H9 (cell line): Measurements from ENCODE around the gene ANKS1B. TPM values are rescaled to one million over a fixed set of nuclear protein-coding genes. Genes with fewer than 3 reads are reported as not detected.
A peak's percentile ranks its signal among the peaks of the same experiment; 100 is the strongest.

Experiments used
- DNase-seq: peaks from one replicate; pipeline ENCODE4 v3.0.0-alpha.2; 2017
- H2AFZ ChIP-seq: one replicate; pipeline ENCODE4 v1.6.1; 2013; ENCODE audit warnings: mild to moderate bottlenecking, low read length, control low read depth, moderate library complexity
- H2AK5ac ChIP-seq: 2 replicates; pipeline ENCODE4 v1.6.1; 2013; ENCODE audit warnings: low read length, control low read depth, mixed read lengths; ENCODE audit not compliant: insufficient read length
- H2BK120ac ChIP-seq: one replicate; pipeline ENCODE4 v1.6.1; 2013; ENCODE audit warnings: low read depth, mild to moderate bottlenecking, low read length, control low read depth, inconsistent platforms; ENCODE audit not compliant: poor library complexity, severe bottlenecking
- H2BK12ac ChIP-seq: 2 replicates; pipeline ENCODE4 v1.6.1; 2013; ENCODE audit warnings: low read length, control low read depth, mixed read lengths, low read depth; ENCODE audit not compliant: insufficient read length
- H2BK15ac ChIP-seq: 2 replicates; pipeline ENCODE4 v1.6.1; 2013; ENCODE audit warnings: low read depth, low read length, control low read depth
- H2BK20ac ChIP-seq: one replicate; pipeline ENCODE4 v1.6.1; 2013; ENCODE audit warnings: low read depth, mild to moderate bottlenecking, low read length, control low read depth, inconsistent platforms; ENCODE audit not compliant: poor library complexity, severe bottlenecking
- H2BK5ac ChIP-seq: 2 replicates; pipeline ENCODE4 v1.6.1; 2013; ENCODE audit warnings: low read length, control low read depth, mixed read lengths; ENCODE audit not compliant: insufficient read length
- H3K14ac ChIP-seq: 2 replicates; pipeline ENCODE4 v1.6.1; 2013; ENCODE audit warnings: low read length, control low read depth; ENCODE audit not compliant: insufficient read depth
- H3K18ac ChIP-seq: 2 replicates; pipeline ENCODE4 v1.6.1; 2013; ENCODE audit warnings: low read depth, mild to moderate bottlenecking, mixed read lengths, low read length, control low read depth; ENCODE audit not compliant: insufficient read length
- H3K23ac ChIP-seq: 2 replicates; pipeline ENCODE4 v1.6.1; 2013; ENCODE audit warnings: low read length, control low read depth, mixed read lengths, low read depth; ENCODE audit not compliant: insufficient read length
- H3K23me2 ChIP-seq: 2 replicates; pipeline ENCODE4 v1.6.1; 2013; ENCODE audit warnings: low read depth, mild to moderate bottlenecking, mixed read lengths, low read length, control low read depth; ENCODE audit not compliant: insufficient read length, poor library complexity, severe bottlenecking
- H3K27ac ChIP-seq: 2 replicates; pipeline ENCODE4 v1.5.1; 2013; ENCODE audit warnings: low read length, control low read depth, mixed read lengths, low read depth; ENCODE audit not compliant: insufficient read length
- H3K27me3 ChIP-seq: 2 replicates; pipeline ENCODE4 v1.6.1; 2013; ENCODE audit warnings: low read length, control low read depth, inconsistent platforms; ENCODE audit not compliant: insufficient read depth
- H3K4ac ChIP-seq: 2 replicates; pipeline ENCODE4 v1.6.1; 2013; ENCODE audit warnings: low read depth, mild to moderate bottlenecking, control low read depth, inconsistent platforms, low read length, moderate library complexity
- H3K4me1 ChIP-seq: 2 replicates; pipeline ENCODE4 v1.6.1; 2013; ENCODE audit warnings: low read length, control low read depth, inconsistent platforms; ENCODE audit not compliant: insufficient read depth
- H3K4me2 ChIP-seq: 2 replicates; pipeline ENCODE4 v1.6.1; 2013; ENCODE audit warnings: low read length, control low read depth, mixed read lengths; ENCODE audit not compliant: insufficient read length, insufficient read depth
- H3K56ac ChIP-seq: 2 replicates; pipeline ENCODE4 v1.6.1; 2013; ENCODE audit warnings: low read depth, mild to moderate bottlenecking, mixed read lengths, low read length, control low read depth; ENCODE audit not compliant: insufficient read length
- H3K79me1 ChIP-seq: 2 replicates; pipeline ENCODE4 v1.6.1; 2013; ENCODE audit warnings: low read depth, mild to moderate bottlenecking, moderate library complexity, low read length, control low read depth, inconsistent platforms; ENCODE audit not compliant: insufficient read depth, poor library complexity, severe bottlenecking
- H3K79me2 ChIP-seq: 2 replicates; pipeline ENCODE4 v1.6.1; 2013; ENCODE audit warnings: low read length, control low read depth, inconsistent platforms; ENCODE audit not compliant: insufficient read depth
- H3K9ac ChIP-seq: 2 replicates; pipeline ENCODE4 v1.6.1; 2013; ENCODE audit warnings: low read length, control low read depth, mixed read lengths; ENCODE audit not compliant: insufficient read length; ENCODE audit errors: extremely low read depth
- H3K9me3 ChIP-seq: one replicate; pipeline ENCODE4 v1.6.1; 2013; ENCODE audit warnings: low read depth, low read length, inconsistent platforms; ENCODE audit not compliant: control insufficient read depth
- H3T11ph ChIP-seq: one replicate; pipeline ENCODE4 v1.6.1; 2013; ENCODE audit warnings: mild to moderate bottlenecking, low read length, control low read depth, inconsistent platforms
- H4K20me1 ChIP-seq: one replicate; pipeline ENCODE4 v1.6.1; 2013; ENCODE audit not compliant: control insufficient read depth, insufficient read length, insufficient read depth
- H4K5ac ChIP-seq: 2 replicates; pipeline ENCODE4 v1.6.1; 2013; ENCODE audit warnings: low read depth, mild to moderate bottlenecking, mixed read lengths, low read length, control low read depth; ENCODE audit not compliant: insufficient read length
- H4K8ac ChIP-seq: replicated peaks from 2 replicates; pipeline ENCODE4 v1.6.1; 2013; ENCODE audit warnings: low read length, control low read depth, mixed read lengths, low read depth; ENCODE audit not compliant: insufficient read length
- H4K91ac ChIP-seq: 2 replicates; pipeline ENCODE4 v1.6.1; 2013; ENCODE audit warnings: low read depth, mild to moderate bottlenecking, moderate library complexity, mixed read lengths, low read length, control low read depth; ENCODE audit not compliant: insufficient read length
- H3K27ac Mint-ChIP-seq, 3 experiments: 2 replicates in 2 of 3; 3 replicates in 1 of 3; pipeline ENCODE4 v1.8.0; 2020 to 2021; ENCODE audit warnings: mixed read lengths in 3 of 3, mild to moderate bottlenecking in 1 of 3, moderate library complexity in 1 of 3
- H3K27me3 Mint-ChIP-seq: 2 replicates; pipeline ENCODE4 v1.8.0; 2021; ENCODE audit warnings: low read depth, mild to moderate bottlenecking, moderate library complexity, mixed read lengths
- H3K36me3 Mint-ChIP-seq, 3 experiments: 2 replicates in 2 of 3; 3 replicates in 1 of 3; pipeline ENCODE4 v1.8.0; 2020 to 2021; ENCODE audit warnings: low read depth in 3 of 3, mixed read lengths in 3 of 3; ENCODE audit not compliant: insufficient read depth in 1 of 3
- H3K4me1 Mint-ChIP-seq, 2 experiments: 2 replicates each; pipeline ENCODE4 v1.8.0; 2020; ENCODE audit warnings: mixed read lengths in 2 of 2
- H3K4me3 Mint-ChIP-seq, 2 experiments: 2 replicates in 1 of 2; 3 replicates in 1 of 2; pipeline ENCODE4 v1.8.0; 2020 to 2021; ENCODE audit warnings: mild to moderate bottlenecking in 2 of 2, mixed read lengths in 2 of 2, moderate library complexity in 1 of 2
- H3K9me3 Mint-ChIP-seq, 2 experiments: 2 replicates in 1 of 2; 3 replicates in 1 of 2; pipeline ENCODE4 v1.8.0; 2020; ENCODE audit warnings: mild to moderate bottlenecking in 2 of 2, mixed read lengths in 2 of 2, moderate library complexity in 1 of 2
- WGBS: extraction: QIAGEN DNeasy Blood & Tissue Kit; methylation state at CpG from one replicate; pipeline ENCODE4 v1.1.7; 2013; ENCODE audit warnings: missing lambda C conversion rate, low lambda C conversion rate, mixed read lengths; ENCODE audit not compliant: insufficient read length; ENCODE audit errors: extremely low coverage; 5-methylcytosine and 5-hydroxymethylcytosine counted together
- total RNA-seq: library from RNA; stranded (reverse); gene quantifications from 2 replicates; pipeline ENCODE4 v1.2.1, GENCODE V29; 2021
- TF ChIP-seq, protein P1 (sequence below): fragments of 200-600 bp; sonication (generic); conservative IDR thresholded peaks from 3 replicates; pipeline ENCODE4 v1.8.0; 2021; ENCODE audit warnings: antibody characterized with exemption, mild to moderate bottlenecking

The ANKS1B gene
- total RNA-seq, 1 experiment from 2014 or later = 4.1 TPM

- TF ChIP-seq, protein P1, sequence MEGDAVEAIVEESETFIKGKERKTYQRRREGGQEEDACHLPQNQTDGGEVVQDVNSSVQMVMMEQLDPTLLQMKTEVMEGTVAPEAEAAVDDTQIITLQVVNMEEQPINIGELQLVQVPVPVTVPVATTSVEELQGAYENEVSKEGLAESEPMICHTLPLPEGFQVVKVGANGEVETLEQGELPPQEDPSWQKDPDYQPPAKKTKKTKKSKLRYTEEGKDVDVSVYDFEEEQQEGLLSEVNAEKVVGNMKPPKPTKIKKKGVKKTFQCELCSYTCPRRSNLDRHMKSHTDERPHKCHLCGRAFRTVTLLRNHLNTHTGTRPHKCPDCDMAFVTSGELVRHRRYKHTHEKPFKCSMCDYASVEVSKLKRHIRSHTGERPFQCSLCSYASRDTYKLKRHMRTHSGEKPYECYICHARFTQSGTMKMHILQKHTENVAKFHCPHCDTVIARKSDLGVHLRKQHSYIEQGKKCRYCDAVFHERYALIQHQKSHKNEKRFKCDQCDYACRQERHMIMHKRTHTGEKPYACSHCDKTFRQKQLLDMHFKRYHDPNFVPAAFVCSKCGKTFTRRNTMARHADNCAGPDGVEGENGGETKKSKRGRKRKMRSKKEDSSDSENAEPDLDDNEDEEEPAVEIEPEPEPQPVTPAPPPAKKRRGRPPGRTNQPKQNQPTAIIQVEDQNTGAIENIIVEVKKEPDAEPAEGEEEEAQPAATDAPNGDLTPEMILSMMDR = no peak
- no CpG with 5 or more reads among the region's 1 CpG for WGBS
- H4K8ac ChIP-seq = no peak overlapping the region
- H2AK5ac ChIP-seq = no peak overlapping the region
- Mint-ChIP-seq H3K4me1 (peaks cover 12 to 14% of the 10 kb centered on the region in 2 experiments), H3K9me3 (peaks cover 0 to 7% of the 10 kb centered on the region in 2 experiments; a peak in 2 of 5 replicates), H3K27ac (peak overlapping the region in 2 of 3 experiments; percentile 90; a peak in 3 of 7 replicates), H3K36me3 (peaks cover 0 to 4% (median 0%) of the 10 kb centered on the region in 3 experiments; a peak in 2 of 7 replicates), H3K4me3 (no peak overlapping the region), H3K27me3 (no peaks in the 10 kb centered on the region)
- H2BK20ac ChIP-seq = no peak overlapping the region
- peak overlapping the region; percentile 61 for H3K27ac ChIP-seq
- no peak overlapping the region for H3K9ac ChIP-seq
- no peak overlapping the region for H2AFZ ChIP-seq
- H3K79me2 ChIP-seq = no peaks in the 10 kb centered on the region
- H3K23me2 ChIP-seq = no peaks in the 10 kb centered on the region
- no peak overlapping the region for H2BK5ac ChIP-seq
- H3K27me3 ChIP-seq = no peaks in the 10 kb centered on the region
- H3K23ac ChIP-seq = no peak overlapping the region
- H3K56ac ChIP-seq = no peak overlapping the region
- H3K9me3 ChIP-seq = no peaks in the 10 kb centered on the region
- no peak overlapping the region for H2BK15ac ChIP-seq
- no peak overlapping the region for H4K91ac ChIP-seq
- H3K14ac ChIP-seq = no peak overlapping the region
- H2BK120ac ChIP-seq = no peak overlapping the region
- H3K79me1 ChIP-seq = no peaks in the 10 kb centered on the region
- H3K4ac ChIP-seq = no peak overlapping the region
- H3K4me2 ChIP-seq = no peak overlapping the region
- H3T11ph ChIP-seq = no peak overlapping the region
- H3K18ac ChIP-seq = no peak overlapping the region
- no peaks in the 10 kb centered on the region for H4K20me1 ChIP-seq
- no peak overlapping the region for H4K5ac ChIP-seq
- DNase-seq = no peak
- no peaks in the 10 kb centered on the region for H3K4me1 ChIP-seq
- no peak overlapping the region for H2BK12ac ChIP-seq
These were observed 789.3 kb downstream of the ANKS1B start for GRCh38 chr12:99195474-99195873.
